ENCODE measurements around the gene TEX264. TPM values are rescaled to one million over a fixed set of nuclear protein-coding genes. Genes with fewer than 3 reads are reported as not detected.

TEX264 gene
- total RNA-seq, 2 experiments from 2014 or later: 45.6 to 50.3 TPM

GRCh38 chr3:51727500-51727899 lies 56.4 kb downstream of the TEX264 start:
- Histone ChIP-seq H3K9me2 (ENCODE audit: insufficient read depth, low read length) (no peaks in the 10 kb centered on the region), H4K20me1 (ENCODE audit: insufficient read depth, low read length) (no peaks in the 10 kb centered on the region), H3K36me3 (ENCODE audit: insufficient read depth, low read length) (no peaks in the 10 kb centered on the region), H3K4me2 (ENCODE audit: low read length) (no peak overlapping the region), H3K79me2 (ENCODE audit: insufficient read depth, low read depth, low read length) (no peaks in the 10 kb centered on the region), H3K4me1 (ENCODE audit: insufficient read depth, low read length, poor library complexity, severe bottlenecking) (no peaks in the 10 kb centered on the region), H2AFZ (ENCODE audit: low read length) (no peak overlapping the region), H3K9me3 (ENCODE audit: low read length) (no peaks in the 10 kb centered on the region), H3K27ac (ENCODE audit: low read depth, low read length, poor library complexity, severe bottlenecking) (no peak overlapping the region), H3K4me3 (ENCODE audit: low read depth, low read length, poor library complexity, severe bottlenecking) (no peak overlapping the region)
- no peak for DNase-seq (ENCODE audit: low spot score)
- intact Hi-C loops (cut with micrococcal nuclease; ENCODE audit: unreplicated experiment): no loop called here
- BruUV-seq (replicated peaks): no TSS peak
- ChIA-PET POLR2A (no interaction called here), CTCF (ENCODE audit: unreplicated experiment) (no interaction called here)
- TF ChIP-seq CTCF (conservative IDR thresholded peaks at IDR 0.05; ENCODE audit: low read length): no peak
- TF ChIP-seq EZH2phosphoT487 (IDR thresholded peaks at IDR 0.05; ENCODE audit: borderline replicate concordance, low read depth, low read length): no peak

- Histone ChIP-seq H3K4me1 (ENCODE audit: insufficient read depth, low read length, poor library complexity, severe bottlenecking) (no peaks in the 10 kb centered on the region), H3K9me3 (ENCODE audit: low read length) (no peaks in the 10 kb centered on the region), H3K4me3 (ENCODE audit: low read depth, low read length, poor library complexity, severe bottlenecking) (no peak overlapping the region), H3K36me3 (ENCODE audit: insufficient read depth, low read length) (no peaks in the 10 kb centered on the region), H2AFZ (ENCODE audit: low read length) (no peak overlapping the region), H3K9me2 (ENCODE audit: insufficient read depth, low read length) (no peaks in the 10 kb centered on the region), H3K79me2 (ENCODE audit: insufficient read depth, low read depth, low read length) (no peaks in the 10 kb centered on the region), H4K20me1 (ENCODE audit: insufficient read depth, low read length) (no peaks in the 10 kb centered on the region), H3K27ac (ENCODE audit: low read depth, low read length, poor library complexity, severe bottlenecking) (no peak overlapping the region), H3K4me2 (ENCODE audit: low read length) (no peak overlapping the region)
- TF ChIP-seq CTCF (conservative IDR thresholded peaks at IDR 0.05; ENCODE audit: low read length) (no peak), EZH2phosphoT487 (IDR thresholded peaks at IDR 0.05; ENCODE audit: borderline replicate concordance, low read depth, low read length) (no peak)
- no TSS peak for BruUV-seq (replicated peaks)
- ChIA-PET CTCF (ENCODE audit: unreplicated experiment) (no interaction called here), POLR2A (no interaction called here)
- intact Hi-C loops (cut with micrococcal nuclease; ENCODE audit: unreplicated experiment): no loop called here
- no peak for DNase-seq (ENCODE audit: low spot score)
Measured at GRCh38 chr3:51729042-51729633, 58.1 kb downstream of the TEX264 start.

- H4K20me1 ChIP-seq (ENCODE audit: insufficient read depth, low read length): no peaks in the 10 kb centered on the region
- no peaks in the 10 kb centered on the region for H3K9me3 ChIP-seq (ENCODE audit: low read length)
- ChIA-PET CTCF (ENCODE audit: unreplicated experiment) (no interaction called here), POLR2A (no interaction called here)
- H3K36me3 ChIP-seq (ENCODE audit: insufficient read depth, low read length): no peaks in the 10 kb centered on the region
- DNase-seq (ENCODE audit: low spot score): no peak
- no peaks in the 10 kb centered on the region for H3K79me2 ChIP-seq (ENCODE audit: insufficient read depth, low read depth, low read length)
- no peak overlapping the region for H3K4me3 ChIP-seq (ENCODE audit: low read depth, low read length, poor library complexity, severe bottlenecking)
- no peaks in the 10 kb centered on the region for H3K9me2 ChIP-seq (ENCODE audit: insufficient read depth, low read length)
- no peaks in the 10 kb centered on the region for H3K4me1 ChIP-seq (ENCODE audit: insufficient read depth, low read length, poor library complexity, severe bottlenecking)
- no peak for TF ChIP-seq CTCF (conservative IDR thresholded peaks at IDR 0.05; ENCODE audit: low read length)
- TF ChIP-seq EZH2phosphoT487 (IDR thresholded peaks at IDR 0.05; ENCODE audit: borderline replicate concordance, low read depth, low read length): no peak
- intact Hi-C loops (cut with micrococcal nuclease; ENCODE audit: unreplicated experiment): no loop called here
- no peak overlapping the region for H3K27ac ChIP-seq (ENCODE audit: low read depth, low read length, poor library complexity, severe bottlenecking)
- no peak overlapping the region for H2AFZ ChIP-seq (ENCODE audit: low read length)
- H3K4me2 ChIP-seq (ENCODE audit: low read length): no peak overlapping the region
- no TSS peak for BruUV-seq (replicated peaks)
Measured at GRCh38 chr3:51733859-51734571, 63.0 kb downstream of the TEX264 start.
